Measurements from ENCODE around the gene PRF1.

The PRF1 gene

GRCh38 chr10:70561558-70561957 lies 41.0 kb downstream of the PRF1 start:
- in situ Hi-C loops (cut with HindIII; ENCODE audit: low sequenced_read_pairs) = no loop called here

GRCh38 chr10:70561070-70561469 lies 41.5 kb downstream of the PRF1 start:
- in situ Hi-C loops (cut with HindIII; ENCODE audit: low sequenced_read_pairs) = no loop called here

GRCh38 chr10:70560511-70560941 lies 42.0 kb downstream of the PRF1 start:
- in situ Hi-C loops (cut with HindIII; ENCODE audit: low sequenced_read_pairs) = no loop called here

GRCh38 chr10:70559861-70560260 lies 42.7 kb downstream of the PRF1 start:
- in situ Hi-C loops (cut with HindIII; ENCODE audit: low sequenced_read_pairs) = no loop called here

GRCh38 chr10:70558871-70559810 lies 43.4 kb downstream of the PRF1 start:
- in situ Hi-C loops (cut with HindIII; ENCODE audit: low sequenced_read_pairs) = no loop called here

- in situ Hi-C loops (cut with HindIII; ENCODE audit: low sequenced_read_pairs) = no loop called here
Measured at GRCh38 chr10:70558295-70558694, 44.2 kb downstream of the PRF1 start.

- in situ Hi-C loops (cut with HindIII; ENCODE audit: low sequenced_read_pairs) = no loop called here
Measured at GRCh38 chr10:70557876-70558275, 44.7 kb downstream of the PRF1 start.

- in situ Hi-C loops (cut with HindIII; ENCODE audit: low sequenced_read_pairs) = no loop called here
Measured at GRCh38 chr10:70557086-70557845, 45.3 kb downstream of the PRF1 start.

- in situ Hi-C loops (cut with HindIII; ENCODE audit: low sequenced_read_pairs) = no loop called here
Measured at GRCh38 chr10:70555371-70555770, 47.2 kb downstream of the PRF1 start.

- in situ Hi-C loops (cut with HindIII; ENCODE audit: low sequenced_read_pairs) = no loop called here
Measured at GRCh38 chr10:70552586-70552985, 50.0 kb downstream of the PRF1 start.

- in situ Hi-C loops (cut with HindIII; ENCODE audit: low sequenced_read_pairs) = no loop called here
Measured at GRCh38 chr10:70551971-70552422, 50.5 kb downstream of the PRF1 start.

- in situ Hi-C loops (cut with HindIII; ENCODE audit: low sequenced_read_pairs) = no loop called here
Measured at GRCh38 chr10:70551466-70551865, 51.1 kb downstream of the PRF1 start.

- in situ Hi-C loops (cut with HindIII; ENCODE audit: low sequenced_read_pairs) = no loop called here
Measured at GRCh38 chr10:70550459-70550858, 52.1 kb downstream of the PRF1 start.

GRCh38 chr10:70549962-70550458 lies 52.5 kb downstream of the PRF1 start:
- in situ Hi-C loops (cut with HindIII; ENCODE audit: low sequenced_read_pairs) = loop anchor here (10.0 kb wide), 1 partner anchor 145 kb away; no protein-coding TSS in a partner anchor

- in situ Hi-C loops (cut with HindIII; ENCODE audit: low sequenced_read_pairs) = loop anchor here (10.0 kb wide), 1 partner anchor 145 kb away; no protein-coding TSS in a partner anchor
Measured at GRCh38 chr10:70549351-70549961, 53.1 kb downstream of the PRF1 start.
